ENCODE data around the gene NAT10.

NAT10 gene

GRCh38 chr11:34192481-34193401 lies 87.3 kb downstream of the NAT10 start:
- no peak for TF ChIP-seq GATA2 (IDR thresholded peaks at IDR 0.05; ENCODE audit: low read depth, low read length)
- no peak for TF ChIP-seq GATA3 (IDR thresholded peaks at IDR 0.05; ENCODE audit: low read depth, low read length)

- no peak for TF ChIP-seq GATA2 (IDR thresholded peaks at IDR 0.05; ENCODE audit: low read depth, low read length)
- TF ChIP-seq GATA3 (IDR thresholded peaks at IDR 0.05; ENCODE audit: low read depth, low read length) = no peak
These were observed 89.3 kb downstream of the NAT10 start for GRCh38 chr11:34194576-34195335.
